Ishikawa (cell line): ENCODE data around the gene ERCC6L2.

Experiments
- TAF1 ChIP-seq: IDR thresholded peaks from 2 replicates; pipeline ENCODE4 v1.6.1; 2012; ENCODE audit warnings: low read depth, mild to moderate bottlenecking
- TF ChIP-seq, protein P1 (sequence below): IDR thresholded peaks from 2 replicates; pipeline ENCODE4 v1.6.1; 2012

DNA sequence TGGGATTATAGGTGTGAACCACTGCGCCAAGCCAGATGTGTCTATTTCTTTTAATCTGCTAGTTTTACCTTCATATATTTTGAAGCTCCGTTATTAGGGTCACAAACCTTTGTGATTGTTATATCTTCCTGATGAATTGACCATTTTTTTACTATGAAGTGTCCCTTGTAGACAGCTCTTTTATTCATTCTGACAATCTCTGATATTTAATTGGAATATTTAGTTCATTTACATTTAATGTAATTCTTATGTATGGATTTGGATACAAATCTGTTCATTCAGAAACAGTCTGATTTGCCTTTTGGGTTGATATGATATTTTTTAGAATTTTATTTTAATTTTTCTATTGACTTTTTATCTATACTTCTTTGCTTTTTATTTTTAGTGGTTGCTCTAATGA lies 17.2 kb downstream of the ERCC6L2 start:
- TF ChIP-seq, protein P1, sequence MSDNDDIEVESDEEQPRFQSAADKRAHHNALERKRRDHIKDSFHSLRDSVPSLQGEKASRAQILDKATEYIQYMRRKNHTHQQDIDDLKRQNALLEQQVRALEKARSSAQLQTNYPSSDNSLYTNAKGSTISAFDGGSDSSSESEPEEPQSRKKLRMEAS = no peak
- TF ChIP-seq TAF1 = no peak
